Effector memory CD8-positive, alpha-beta T cell (primary cell): Measurements from ENCODE around the gene VAC14.

Experiments used
- ATAC-seq: fragments of 150-1000 bp; cut with Tn5 transposase; replicated peaks from 2 replicates; pipeline ENCODE4 v1.10.0; 2021; ENCODE audit warnings: mild to moderate bottlenecking, moderate library complexity
- DNase-seq, 3 experiments: peaks; one replicate each; pipeline ENCODE4 v3.0.0; 2021
- H3K27ac Mint-ChIP-seq, 2 donors: one replicate each; pipeline ENCODE4 v1.8.0; 2022; ENCODE audit warnings: mild to moderate bottlenecking in 2 of 2, mixed read lengths in 2 of 2, moderate library complexity in 2 of 2
- H3K27me3 Mint-ChIP-seq, 2 donors: one replicate each; pipeline ENCODE4 v1.8.0; 2022; ENCODE audit warnings: mixed read lengths in 2 of 2
- H3K36me3 Mint-ChIP-seq: one replicate; pipeline ENCODE4 v1.8.0; 2022; ENCODE audit warnings: mild to moderate bottlenecking, moderate library complexity, mixed read lengths; ENCODE audit not compliant: insufficient read depth
- H3K4me1 Mint-ChIP-seq, 2 donors: one replicate each; pipeline ENCODE4 v1.8.0; 2022; ENCODE audit warnings: low read depth in 2 of 2, mixed read lengths in 2 of 2
- H3K4me3 Mint-ChIP-seq, 2 donors: one replicate each; pipeline ENCODE4 v1.8.0; 2022; ENCODE audit warnings: mild to moderate bottlenecking in 2 of 2, mixed read lengths in 2 of 2, moderate library complexity in 2 of 2
- H3K9me3 Mint-ChIP-seq, 2 donors: one replicate each; pipeline ENCODE4 v1.8.0; 2022; ENCODE audit warnings: mixed read lengths in 2 of 2

VAC14 gene

DNA sequence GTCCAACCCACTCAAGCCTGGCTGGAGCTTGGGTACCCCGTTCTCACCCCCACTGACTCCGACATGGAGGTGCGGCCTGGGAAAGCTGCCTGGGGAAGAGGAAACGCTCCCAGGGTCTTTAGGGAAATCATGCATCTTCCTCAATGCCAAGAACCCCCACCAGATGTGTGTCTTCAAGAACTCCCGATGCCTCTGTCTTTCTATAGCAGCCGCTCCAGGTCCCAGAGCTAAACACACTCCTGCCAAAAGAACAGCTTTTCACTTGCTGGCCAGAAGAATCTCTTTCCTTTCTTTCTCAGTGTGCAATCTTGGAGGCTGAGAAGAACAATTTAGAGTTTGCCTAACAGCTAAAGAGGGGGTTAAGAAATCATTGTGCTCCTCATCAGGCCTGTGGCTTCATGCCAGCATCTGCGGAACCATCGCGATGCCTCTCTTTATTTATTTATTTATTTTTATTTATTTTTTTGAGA lies 74.0 kb downstream of the VAC14 start:
- peaks cover 12% of the 10 kb centered on the region for H3K36me3 Mint-ChIP-seq
- peaks cover 0 to 3% of the 10 kb centered on the region in 2 donors for H3K4me1 Mint-ChIP-seq
- ATAC-seq (no peak), DNase-seq (no peak)
- H3K9me3 Mint-ChIP-seq: no peaks in the 10 kb centered on the region
- H3K27me3 Mint-ChIP-seq: no peaks in the 10 kb centered on the region
- H3K27ac Mint-ChIP-seq: no peak overlapping the region
- no peak overlapping the region for H3K4me3 Mint-ChIP-seq

DNA sequence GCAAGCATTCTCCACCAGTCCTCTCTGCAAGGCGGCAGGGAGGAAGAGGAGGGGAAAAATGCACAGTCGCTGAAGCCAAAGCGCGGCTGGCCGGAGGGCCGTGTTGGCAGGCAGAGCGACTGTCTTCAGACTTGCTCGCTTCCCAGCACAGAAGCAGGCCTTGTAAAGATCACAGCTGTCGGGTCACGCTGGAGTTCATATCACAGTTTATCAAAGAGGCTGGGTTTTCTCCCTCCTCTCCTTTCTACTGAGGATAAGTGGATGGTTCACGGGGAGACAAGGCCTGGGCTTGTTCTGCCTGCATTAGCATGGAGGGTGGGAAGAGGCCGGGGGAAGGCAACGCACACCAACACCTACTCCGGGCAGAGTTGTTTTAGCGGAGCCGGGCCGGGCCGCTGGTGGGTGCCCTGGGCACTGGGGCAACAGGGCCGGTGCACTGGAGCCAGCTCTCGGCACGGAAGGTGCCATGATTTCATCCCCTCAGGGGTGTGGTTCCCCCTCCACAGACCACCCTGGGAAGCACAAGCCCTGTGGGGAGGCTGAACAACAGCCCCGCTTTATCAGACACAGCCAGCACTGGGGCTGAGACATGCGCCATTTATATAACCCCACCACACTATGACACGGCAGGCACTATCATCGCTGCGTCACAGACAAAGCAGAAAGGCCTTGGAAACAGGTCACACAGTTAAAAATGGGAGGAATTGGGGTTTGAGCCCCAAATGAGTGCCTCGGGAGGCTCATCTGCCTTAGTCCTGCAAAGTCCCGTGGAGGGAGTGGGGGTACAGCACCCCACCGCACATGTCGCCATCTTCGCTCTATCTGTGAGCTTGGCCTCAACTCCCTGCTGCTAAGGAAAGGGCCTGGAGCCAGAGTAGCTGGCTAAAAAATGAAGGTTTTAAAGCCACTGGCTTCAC lies 74.8 kb downstream of the VAC14 start:
- Mint-ChIP-seq H3K27ac (no peak overlapping the region), H3K4me3 (no peak overlapping the region), H3K9me3 (no peaks in the 10 kb centered on the region), H3K36me3 (peaks cover 18% of the 10 kb centered on the region), H3K27me3 (no peaks in the 10 kb centered on the region), H3K4me1 (peaks cover 0 to 3% of the 10 kb centered on the region in 2 donors)
- no peak for ATAC-seq
- DNase-seq: no peak

DNA sequence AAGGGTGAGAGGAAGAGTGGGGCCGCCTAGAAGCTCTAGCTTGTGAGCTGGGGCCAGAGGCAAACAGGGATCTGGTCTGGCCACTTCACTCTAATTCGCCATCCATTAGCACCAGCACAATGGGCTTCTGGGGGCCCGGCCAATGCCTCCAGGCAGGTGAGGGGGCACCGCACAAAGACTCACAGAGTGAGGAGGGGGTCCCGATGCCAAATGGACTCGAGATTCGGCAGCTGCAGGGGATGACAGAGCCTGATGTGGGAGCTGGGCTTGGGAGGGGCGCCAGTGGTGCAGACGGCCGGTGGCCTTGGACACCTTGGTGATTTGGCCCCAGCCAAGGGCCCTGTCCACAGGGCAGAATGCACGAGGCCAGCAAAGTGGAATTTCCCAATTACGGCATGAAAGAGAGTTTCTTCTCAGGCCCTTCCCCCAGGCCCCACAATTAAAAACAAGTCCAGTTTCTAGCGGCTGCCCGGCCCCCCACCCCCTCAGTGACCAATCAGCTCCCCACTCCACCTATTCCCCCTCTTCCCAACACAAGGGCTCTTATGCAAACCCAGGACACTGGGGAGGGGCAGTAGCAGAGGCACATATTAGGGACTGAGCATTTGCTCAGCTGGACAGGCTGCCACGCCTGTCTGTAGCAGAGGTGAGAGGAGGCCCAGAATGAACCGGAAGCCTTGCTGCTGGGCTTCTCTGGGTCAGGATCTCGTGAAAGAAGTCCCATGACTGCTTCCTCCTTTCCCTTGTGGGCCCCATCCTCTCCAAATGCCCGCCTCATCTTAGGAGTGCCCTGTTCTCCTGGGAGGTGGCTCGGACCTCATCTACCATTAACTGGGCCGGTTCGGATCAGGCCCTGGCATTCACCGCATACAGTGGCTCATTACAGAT lies 75.7 kb downstream of the VAC14 start:
- ATAC-seq: no peak
- no peak overlapping the region for H3K27ac Mint-ChIP-seq
- H3K36me3 Mint-ChIP-seq: peaks cover 18% of the 10 kb centered on the region
- H3K4me1 Mint-ChIP-seq: peaks cover 0 to 5% of the 10 kb centered on the region in 2 donors
- H3K27me3 Mint-ChIP-seq: no peaks in the 10 kb centered on the region
- DNase-seq: no peak
- H3K4me3 Mint-ChIP-seq: no peak overlapping the region
- no peaks in the 10 kb centered on the region for H3K9me3 Mint-ChIP-seq

DNA sequence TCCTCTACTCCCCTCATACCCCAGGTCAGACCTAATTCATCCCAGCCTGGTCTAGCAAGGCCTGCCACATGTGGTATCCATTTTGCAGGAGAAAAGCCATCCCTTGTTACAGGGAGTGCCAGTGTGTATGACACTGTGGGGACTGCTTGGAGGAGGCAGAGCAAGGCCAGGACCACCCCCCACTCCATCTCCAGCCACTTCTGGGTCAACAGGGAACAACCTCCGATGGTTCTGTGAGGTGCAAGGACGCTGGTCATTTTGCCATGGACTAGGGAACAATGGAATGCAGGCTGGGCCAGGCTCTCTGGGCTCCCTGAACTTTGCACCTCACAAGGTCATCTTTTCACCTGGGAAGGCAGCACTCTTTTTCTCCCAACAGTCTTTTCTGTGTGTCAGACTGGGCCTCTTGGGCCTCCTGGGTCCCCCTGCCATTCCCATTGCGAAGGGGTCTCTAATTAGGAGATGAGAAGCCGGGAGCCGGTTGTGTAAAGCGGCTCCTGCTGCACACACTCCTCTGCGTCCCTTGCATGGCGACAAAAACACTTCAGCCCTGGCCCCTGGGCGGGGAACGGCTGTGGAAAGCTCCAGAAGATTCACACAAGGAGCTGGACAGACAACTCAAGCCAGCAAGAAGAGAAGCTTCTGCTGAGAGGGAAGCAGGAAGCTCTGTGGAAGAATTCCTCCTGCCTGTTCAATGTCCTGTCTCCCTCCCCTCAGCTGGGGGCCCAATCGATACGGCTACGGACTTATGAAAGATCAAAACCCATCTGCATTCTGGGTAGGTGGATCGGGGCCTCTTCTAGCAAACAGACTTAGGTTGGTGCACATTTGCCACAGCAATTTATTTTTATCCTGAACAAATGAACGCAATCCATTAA lies 76.6 kb downstream of the VAC14 start:
- Mint-ChIP-seq H3K27me3 (no peaks in the 10 kb centered on the region), H3K36me3 (peaks cover 12% of the 10 kb centered on the region), H3K4me1 (peaks cover 0 to 6% of the 10 kb centered on the region in 2 donors), H3K9me3 (no peaks in the 10 kb centered on the region), H3K4me3 (no peak overlapping the region), H3K27ac (no peak overlapping the region)
- no peak for ATAC-seq
- no peak for DNase-seq

DNA sequence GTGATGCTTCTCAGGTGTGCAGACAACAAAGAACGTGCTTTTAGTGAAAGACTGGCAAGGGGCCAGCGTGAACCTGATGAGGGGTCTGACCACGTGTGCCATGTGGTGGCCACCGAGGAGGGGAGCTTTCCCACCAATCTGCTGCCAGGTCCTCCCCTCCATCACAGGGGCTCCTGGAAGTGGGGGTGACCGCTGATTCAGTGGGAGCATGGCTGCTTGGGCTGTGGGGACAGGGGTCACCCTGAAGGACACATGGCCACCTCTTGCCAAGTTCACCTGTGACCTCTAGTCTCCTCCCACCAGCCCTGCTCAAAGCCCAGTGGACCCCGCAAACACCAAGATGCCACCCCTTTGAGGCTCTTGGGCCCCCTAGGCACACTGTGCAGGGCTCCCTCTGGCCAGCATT lies 77.2 kb downstream of the VAC14 start:
- no peak for DNase-seq
- no peak overlapping the region for H3K27ac Mint-ChIP-seq
- peaks cover 0 to 6% of the 10 kb centered on the region in 2 donors for H3K4me1 Mint-ChIP-seq
- no peak for ATAC-seq
- no peak overlapping the region for H3K4me3 Mint-ChIP-seq
- no peaks in the 10 kb centered on the region for H3K27me3 Mint-ChIP-seq
- peaks cover 9% of the 10 kb centered on the region for H3K36me3 Mint-ChIP-seq
- no peaks in the 10 kb centered on the region for H3K9me3 Mint-ChIP-seq

DNA sequence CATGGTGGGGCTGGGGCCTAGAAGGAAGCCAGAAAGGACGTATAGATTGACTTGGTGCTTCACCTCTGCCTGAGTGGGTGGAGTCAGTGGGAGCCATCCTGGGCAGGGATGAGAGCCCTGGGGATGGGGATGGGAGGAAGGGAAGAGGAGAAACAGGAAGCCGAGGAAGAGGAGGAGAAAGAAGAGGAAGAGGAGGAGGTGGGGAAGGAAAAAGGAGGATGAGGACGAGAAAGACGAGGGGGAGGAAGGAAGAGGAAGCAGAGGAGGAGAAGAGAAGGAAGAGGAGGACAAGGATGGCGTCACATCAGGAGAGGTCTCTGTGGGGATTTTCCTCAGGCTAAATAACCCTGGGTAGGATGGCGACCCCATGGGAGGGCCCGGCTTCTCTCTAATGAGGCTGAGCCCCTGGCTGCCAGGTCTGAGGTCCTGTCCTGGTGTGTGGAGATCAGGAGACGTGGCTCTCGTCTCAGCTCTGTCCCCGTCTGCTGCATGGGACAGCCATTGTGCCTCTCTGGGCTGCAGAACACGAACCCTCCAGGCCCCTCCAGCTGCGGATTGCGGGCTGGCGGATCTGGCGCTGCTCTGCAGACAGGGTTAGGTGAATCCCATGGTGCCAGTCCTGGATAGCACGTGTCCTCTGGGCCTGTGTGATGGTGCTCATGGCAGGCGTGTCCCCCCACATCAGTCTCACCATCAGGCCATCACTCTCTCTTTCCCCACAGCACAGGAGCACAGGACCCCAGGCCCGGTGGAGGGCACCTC lies 79.6 kb downstream of the VAC14 start:
- H3K9me3 Mint-ChIP-seq: no peaks in the 10 kb centered on the region
- DNase-seq (no peak), ATAC-seq (no peak)
- H3K27ac Mint-ChIP-seq: peak overlapping the region in 1 of 2 donors; percentile 7
- H3K27me3 Mint-ChIP-seq: no peaks in the 10 kb centered on the region
- peaks cover 0 to 6% of the 10 kb centered on the region in 2 donors for H3K4me1 Mint-ChIP-seq
- no peak overlapping the region for H3K4me3 Mint-ChIP-seq
- H3K36me3 Mint-ChIP-seq: peaks cover 9% of the 10 kb centered on the region

DNA sequence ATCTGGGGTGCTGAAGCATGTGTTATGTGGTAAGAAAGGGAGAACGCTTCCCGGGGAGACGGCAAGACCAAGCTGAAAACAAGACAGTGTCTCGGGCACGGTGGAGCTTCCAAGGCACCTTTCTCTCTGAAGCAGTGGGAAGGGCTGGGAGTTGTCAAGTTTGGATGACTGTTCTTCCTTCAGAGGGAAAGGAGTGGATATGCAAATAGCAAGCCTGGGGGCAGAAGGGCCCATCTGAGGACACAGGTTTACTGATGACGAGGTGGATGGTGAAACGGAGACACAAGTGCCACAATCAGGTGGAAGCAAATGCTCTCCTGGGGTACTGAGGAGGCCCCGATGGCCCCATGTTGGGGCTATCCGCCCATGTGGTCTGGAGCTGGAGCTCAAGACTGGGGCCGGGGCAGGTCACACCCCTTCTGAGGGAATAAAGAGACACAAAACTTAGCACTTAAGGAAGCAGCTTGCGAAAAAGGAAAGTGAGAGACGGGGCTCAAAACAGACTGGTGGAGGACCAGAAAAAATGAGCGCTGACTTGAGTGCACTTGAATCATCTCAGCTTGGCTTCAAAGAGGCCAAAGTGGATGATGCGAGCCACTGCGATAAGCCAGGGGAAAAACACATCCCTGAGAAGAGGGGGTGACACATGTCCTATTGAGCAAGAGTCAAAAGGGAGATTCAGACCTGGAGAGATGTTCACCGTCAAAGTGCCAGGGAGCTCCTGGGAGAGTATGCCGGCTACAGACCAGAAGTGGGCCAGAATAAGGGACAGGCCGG lies 80.3 kb downstream of the VAC14 start:
- Mint-ChIP-seq H3K27me3 (no peaks in the 10 kb centered on the region), H3K36me3 (peaks cover 9% of the 10 kb centered on the region), H3K9me3 (no peaks in the 10 kb centered on the region), H3K27ac (peak overlapping the region in 1 of 2 donors; percentile 7), H3K4me3 (no peak overlapping the region), H3K4me1 (peaks cover 0 to 6% of the 10 kb centered on the region in 2 donors)
- DNase-seq (no peak), ATAC-seq (no peak)

DNA sequence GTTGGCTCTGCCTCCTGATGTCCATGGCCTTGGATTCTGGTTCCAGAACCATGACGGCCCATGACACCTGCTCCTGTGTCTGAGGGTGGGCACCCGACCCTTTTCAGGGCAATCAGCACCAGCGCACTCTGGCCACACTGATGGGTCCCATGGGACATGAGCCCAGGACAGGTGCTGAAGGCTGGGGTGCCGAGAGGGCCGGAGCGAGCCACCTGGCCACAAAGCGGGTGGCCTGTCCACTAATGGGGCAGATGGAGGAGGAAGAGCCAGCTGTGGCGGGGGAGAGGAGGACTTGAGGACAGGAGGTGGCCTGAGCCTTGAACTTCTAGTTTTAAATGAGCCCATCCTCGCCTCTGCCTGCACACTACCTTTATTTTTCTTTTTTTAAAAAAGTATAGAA lies 83.9 kb downstream of the VAC14 start:
- peaks cover 0 to 6% of the 10 kb centered on the region in 2 donors for H3K4me1 Mint-ChIP-seq
- no peaks in the 10 kb centered on the region for H3K9me3 Mint-ChIP-seq
- DNase-seq (no peak), ATAC-seq (no peak)
- H3K4me3 Mint-ChIP-seq: no peak overlapping the region
- peaks cover 6% of the 10 kb centered on the region for H3K36me3 Mint-ChIP-seq
- H3K27me3 Mint-ChIP-seq: no peaks in the 10 kb centered on the region
- H3K27ac Mint-ChIP-seq: no peak overlapping the region

DNA sequence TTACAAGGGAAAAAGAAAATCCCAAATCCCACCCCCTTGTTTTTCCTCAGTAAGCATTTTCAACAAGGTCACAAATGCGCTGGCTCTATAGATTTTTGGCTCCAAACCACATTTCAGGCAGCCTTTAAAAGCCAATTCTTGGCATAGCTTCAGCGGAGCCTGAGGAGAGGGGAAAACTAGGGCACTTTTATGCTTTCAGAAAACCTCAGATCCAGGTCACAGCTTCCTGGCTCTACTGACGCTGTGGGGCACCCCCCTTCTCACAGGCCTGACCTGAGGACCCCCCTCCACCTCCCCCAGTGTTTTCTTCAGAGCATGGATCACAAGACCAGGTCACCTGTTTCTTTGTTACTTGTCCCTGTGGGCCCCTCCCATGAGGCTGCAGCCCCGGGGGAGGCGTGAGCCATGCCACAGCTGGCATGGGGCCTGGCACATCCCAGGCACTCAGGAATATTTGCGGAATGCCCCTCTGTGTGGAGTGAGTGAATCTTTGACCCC lies 85.0 kb downstream of the VAC14 start:
- no peaks in the 10 kb centered on the region for H3K9me3 Mint-ChIP-seq
- H3K27me3 Mint-ChIP-seq: no peaks in the 10 kb centered on the region
- DNase-seq: no peak
- peak overlapping the region in 1 of 2 donors; percentile 52 for H3K27ac Mint-ChIP-seq
- ATAC-seq: no peak
- H3K36me3 Mint-ChIP-seq: no peaks in the 10 kb centered on the region
- peaks cover 0 to 6% of the 10 kb centered on the region in 2 donors for H3K4me1 Mint-ChIP-seq
- H3K4me3 Mint-ChIP-seq: no peak overlapping the region

DNA sequence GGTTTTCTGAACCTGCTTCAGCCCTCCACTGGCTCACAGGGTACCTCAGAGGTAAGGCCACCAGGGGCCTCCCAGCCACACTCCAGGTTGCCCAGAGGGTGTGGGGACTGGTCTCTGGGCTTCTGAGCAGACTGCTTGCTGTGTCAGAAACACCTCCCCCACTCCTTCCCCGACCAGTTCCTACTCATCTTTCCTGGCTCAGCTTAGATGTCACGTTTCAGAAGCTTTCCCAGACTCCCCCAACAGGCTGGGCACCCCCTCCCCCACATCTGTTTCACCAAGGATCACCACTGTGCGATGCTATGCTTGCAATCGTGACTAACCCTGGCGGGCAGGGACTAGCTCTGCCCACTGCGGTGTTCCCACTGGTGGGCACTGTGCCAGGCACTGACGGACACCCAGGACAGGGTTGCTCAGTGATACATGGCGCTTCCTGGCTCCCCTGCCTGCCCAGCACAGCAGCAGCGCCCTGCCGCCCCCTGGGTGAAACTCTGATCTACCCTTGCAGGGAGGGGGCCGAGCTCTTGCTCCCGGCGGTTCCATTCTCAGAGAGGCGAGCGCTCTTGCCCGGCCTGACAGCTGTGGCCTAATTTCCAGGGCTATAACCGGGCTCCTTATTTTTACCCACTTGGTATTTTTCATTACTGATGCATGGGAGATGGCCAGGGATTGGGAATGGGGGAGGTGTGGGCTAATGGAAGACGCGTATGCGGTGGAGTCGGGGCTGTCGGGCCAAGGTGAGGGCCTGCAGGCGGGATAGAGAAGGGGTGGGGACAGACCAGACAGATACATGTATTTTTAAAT lies 85.7 kb downstream of the VAC14 start:
- H3K9me3 Mint-ChIP-seq: no peaks in the 10 kb centered on the region
- no peaks in the 10 kb centered on the region for H3K36me3 Mint-ChIP-seq
- H3K4me1 Mint-ChIP-seq: peaks cover 0 to 4% of the 10 kb centered on the region in 2 donors
- H3K27me3 Mint-ChIP-seq: no peaks in the 10 kb centered on the region
- ATAC-seq (no peak), DNase-seq (no peak)
- H3K27ac Mint-ChIP-seq: peak overlapping the region in 1 of 2 donors; percentile 59
- no peak overlapping the region for H3K4me3 Mint-ChIP-seq

DNA sequence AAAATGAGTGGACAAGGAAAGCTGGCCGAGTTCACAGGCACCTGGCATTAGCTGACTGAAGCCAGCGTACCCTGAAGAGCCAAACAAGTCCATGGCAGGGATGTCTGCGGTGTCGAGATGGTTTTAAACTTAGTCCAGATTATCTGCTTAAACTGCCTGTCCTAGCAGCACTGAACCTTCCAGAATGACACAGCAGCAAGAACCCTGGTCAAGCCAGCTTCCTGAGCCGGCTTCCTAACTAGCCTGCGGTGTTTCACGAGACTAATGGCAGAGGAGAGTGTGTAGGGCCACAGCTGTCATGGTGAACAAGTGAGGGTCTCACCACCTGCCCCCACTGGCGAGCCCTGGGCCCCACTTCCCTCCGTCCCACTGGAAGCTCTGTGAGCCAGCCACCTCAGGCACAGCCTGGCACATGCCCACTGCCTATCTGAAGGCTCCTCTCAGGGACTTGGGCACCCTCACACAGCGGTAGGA lies 86.3 kb downstream of the VAC14 start:
- no peak overlapping the region for H3K4me3 Mint-ChIP-seq
- peak overlapping the region in 1 of 2 donors; percentile 59 for H3K27ac Mint-ChIP-seq
- DNase-seq: no peak
- ATAC-seq: no peak
- H3K27me3 Mint-ChIP-seq: no peaks in the 10 kb centered on the region
- H3K4me1 Mint-ChIP-seq: no peaks in the 10 kb centered on the region
- peaks cover 3% of the 10 kb centered on the region for H3K36me3 Mint-ChIP-seq
- no peaks in the 10 kb centered on the region for H3K9me3 Mint-ChIP-seq
